ENCODE data around the gene ZFYVE27. TPM values are rescaled to one million over a fixed set of nuclear protein-coding genes. Genes with fewer than 3 reads are reported as not detected.

Gene ZFYVE27
- total and polyA plus RNA-seq, 10 of the 15 experiments (the other 5 are each of a cell fraction or from before 2014, with no cell fraction given) = 1.1 to 28.9 (median 21.4) TPM

DNA sequence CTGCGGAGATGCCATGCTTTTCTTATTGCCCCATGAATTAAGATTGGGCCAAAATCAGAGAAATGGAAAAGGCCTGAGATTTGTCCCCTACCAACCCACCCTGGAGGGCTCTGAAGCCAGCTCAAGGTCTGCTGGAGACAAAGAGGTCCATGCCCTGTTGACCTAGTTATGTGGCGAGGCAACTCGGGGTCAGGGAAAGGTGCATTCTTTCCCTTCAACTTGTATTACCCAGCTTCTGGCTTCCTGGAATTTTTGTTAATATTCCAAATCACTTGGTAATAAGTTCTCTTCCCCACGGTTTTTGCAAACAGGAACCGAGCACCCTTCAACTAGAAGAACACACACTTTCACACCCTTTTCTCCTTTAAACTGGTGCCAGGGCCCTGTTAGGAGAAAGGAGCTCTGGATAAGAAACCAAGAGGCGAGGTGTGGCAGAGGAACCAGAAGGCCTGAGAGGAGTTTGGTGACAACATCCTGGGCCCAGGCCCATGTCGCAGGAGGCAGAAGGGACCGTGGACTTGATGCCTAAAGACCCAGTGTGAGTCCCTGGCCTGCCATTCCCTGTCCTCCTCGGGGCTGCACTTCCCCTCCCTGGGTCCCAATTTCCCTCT is 47.4 kb downstream of the ZFYVE27 start (continued):
- TF ChIP-seq KLF5 (IDR thresholded peaks at IDR 0.05; ENCODE audit: partially characterized antibody) (no peak), STAT3 (IDR thresholded peaks at IDR 0.05; ENCODE audit: low read depth, low read length) (no peak)
- TF ChIP-seq, protein P1, sequence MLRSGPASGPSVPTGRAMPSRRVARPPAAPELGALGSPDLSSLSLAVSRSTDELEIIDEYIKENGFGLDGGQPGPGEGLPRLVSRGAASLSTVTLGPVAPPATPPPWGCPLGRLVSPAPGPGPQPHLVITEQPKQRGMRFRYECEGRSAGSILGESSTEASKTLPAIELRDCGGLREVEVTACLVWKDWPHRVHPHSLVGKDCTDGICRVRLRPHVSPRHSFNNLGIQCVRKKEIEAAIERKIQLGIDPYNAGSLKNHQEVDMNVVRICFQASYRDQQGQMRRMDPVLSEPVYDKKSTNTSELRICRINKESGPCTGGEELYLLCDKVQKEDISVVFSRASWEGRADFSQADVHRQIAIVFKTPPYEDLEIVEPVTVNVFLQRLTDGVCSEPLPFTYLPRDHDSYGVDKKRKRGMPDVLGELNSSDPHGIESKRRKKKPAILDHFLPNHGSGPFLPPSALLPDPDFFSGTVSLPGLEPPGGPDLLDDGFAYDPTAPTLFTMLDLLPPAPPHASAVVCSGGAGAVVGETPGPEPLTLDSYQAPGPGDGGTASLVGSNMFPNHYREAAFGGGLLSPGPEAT (IDR thresholded peaks at IDR 0.05; ENCODE audit: low read depth) = no peak

DNA sequence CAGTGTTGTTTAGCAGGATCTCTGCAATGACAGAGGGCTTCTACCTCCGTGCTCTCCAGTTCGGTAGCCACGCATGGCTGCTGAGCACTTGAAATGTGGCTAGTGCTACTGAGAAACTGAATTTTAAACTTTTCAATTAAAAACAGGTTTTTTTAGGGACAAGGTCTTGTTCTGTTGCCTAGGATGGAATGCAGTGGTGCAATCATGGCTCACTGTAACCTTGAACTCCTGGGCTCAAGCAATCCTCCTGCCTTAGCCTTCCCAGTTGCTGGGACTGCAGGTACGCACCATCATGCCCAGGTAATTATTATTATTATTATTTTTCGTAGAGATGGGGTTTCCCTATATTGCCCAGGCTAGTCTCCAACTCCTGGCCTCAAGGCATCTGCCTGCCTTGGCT is 48.3 kb downstream of the ZFYVE27 start:
- H3K27ac ChIP-seq (ENCODE audit: control insufficient read depth, insufficient read depth) = no peak overlapping the region
- in situ Hi-C loops (cut with MboI) (no loop called here), intact Hi-C loops (cut with micrococcal nuclease; ENCODE audit: unreplicated experiment) (no loop called here)
- peaks cover 0 to 3% of the 10 kb centered on the region in 2 experiments; a peak in 1 of 4 replicates for H3K27me3 ChIP-seq (replicated peaks in 1 of 2; ENCODE audit: control insufficient read depth in 2 of 2, insufficient read depth in 2 of 2, low read length in 1 of 2)
- ChIA-PET SMC1A (ENCODE audit: uncharacterized antibody, unreplicated experiment) (no interaction called here), POLR2A (no interaction called here), RAD21 (ENCODE audit: unreplicated experiment) (no interaction called here), CTCF (interaction anchor here (0.9 kb wide), 1 partner anchor 256 kb away, joined by 3 read pairs; no protein-coding TSS in a partner anchor)
- DNase-seq (ENCODE audit: low read depth, low spot score) (no peak), FAIRE-seq (no peak), ATAC-seq (no peak)
- H3K4me2 ChIP-seq (ENCODE audit: control insufficient read depth, insufficient read depth) = no peak overlapping the region
- no peaks in the 10 kb centered on the region for H3K4me1 ChIP-seq (ENCODE audit: control insufficient read depth, insufficient read depth, low read length)
- no peak overlapping the region for H3K9ac ChIP-seq (ENCODE audit: control insufficient read depth, insufficient read depth, low read length)
- no peaks in the 10 kb centered on the region for H4K20me1 ChIP-seq (ENCODE audit: control insufficient read depth, insufficient read depth)
- H2AFZ ChIP-seq (ENCODE audit: control insufficient read depth, low read depth, low read length) = no peak overlapping the region
- H3K36me3 ChIP-seq (ENCODE audit: control insufficient read depth in 2 of 2, insufficient read depth in 2 of 2, low read length in 1 of 2) = no peaks in the 10 kb centered on the region
- no peak overlapping the region for H3K4me3 ChIP-seq
- H3K79me2 ChIP-seq (ENCODE audit: control insufficient read depth, insufficient read depth, low read length) = no peaks in the 10 kb centered on the region
- H3K9me3 ChIP-seq (replicated peaks; ENCODE audit: control insufficient read depth, insufficient read depth, low read length) = no peaks in the 10 kb centered on the region
- 59% methylated on average over 5 of the region's 5 CpGs for WGBS (ENCODE audit: insufficient coverage, insufficient replicate concordance, low lambda C conversion rate, missing lambda C conversion rate)
- BruUV-seq (replicated peaks) = no TSS peak
- TF ChIP-seq PAX5 (IDR thresholded peaks at IDR 0.05; ENCODE audit: borderline replicate concordance, low read depth, low read length) = no peak
- TF ChIP-seq ETV6 (conservative IDR thresholded peaks at IDR 0.05 in 1 of 2, IDR thresholded peaks at IDR 0.05 in 1 of 2; ENCODE audit: borderline replicate concordance in 1 of 2, low read depth in 1 of 2) = no peak
- TF ChIP-seq ZBED1 (IDR thresholded peaks at IDR 0.05; ENCODE audit: borderline replicate concordance) = no peak
- TF ChIP-seq, protein P2, sequence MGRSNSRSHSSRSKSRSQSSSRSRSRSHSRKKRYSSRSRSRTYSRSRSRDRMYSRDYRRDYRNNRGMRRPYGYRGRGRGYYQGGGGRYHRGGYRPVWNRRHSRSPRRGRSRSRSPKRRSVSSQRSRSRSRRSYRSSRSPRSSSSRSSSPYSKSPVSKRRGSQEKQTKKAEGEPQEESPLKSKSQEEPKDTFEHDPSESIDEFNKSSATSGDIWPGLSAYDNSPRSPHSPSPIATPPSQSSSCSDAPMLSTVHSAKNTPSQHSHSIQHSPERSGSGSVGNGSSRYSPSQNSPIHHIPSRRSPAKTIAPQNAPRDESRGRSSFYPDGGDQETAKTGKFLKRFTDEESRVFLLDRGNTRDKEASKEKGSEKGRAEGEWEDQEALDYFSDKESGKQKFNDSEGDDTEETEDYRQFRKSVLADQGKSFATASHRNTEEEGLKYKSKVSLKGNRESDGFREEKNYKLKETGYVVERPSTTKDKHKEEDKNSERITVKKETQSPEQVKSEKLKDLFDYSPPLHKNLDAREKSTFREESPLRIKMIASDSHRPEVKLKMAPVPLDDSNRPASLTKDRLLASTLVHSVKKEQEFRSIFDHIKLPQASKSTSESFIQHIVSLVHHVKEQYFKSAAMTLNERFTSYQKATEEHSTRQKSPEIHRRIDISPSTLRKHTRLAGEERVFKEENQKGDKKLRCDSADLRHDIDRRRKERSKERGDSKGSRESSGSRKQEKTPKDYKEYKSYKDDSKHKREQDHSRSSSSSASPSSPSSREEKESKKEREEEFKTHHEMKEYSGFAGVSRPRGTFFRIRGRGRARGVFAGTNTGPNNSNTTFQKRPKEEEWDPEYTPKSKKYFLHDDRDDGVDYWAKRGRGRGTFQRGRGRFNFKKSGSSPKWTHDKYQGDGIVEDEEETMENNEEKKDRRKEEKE (IDR thresholded peaks at IDR 0.05) = no peak
- TF ChIP-seq HDAC6 (IDR thresholded peaks at IDR 0.05; ENCODE audit: unreplicated experiment) = no peak
- TF ChIP-seq IKZF2 (IDR thresholded peaks at IDR 0.05) = no peak
- no peak for TF ChIP-seq FOXK2 (IDR thresholded peaks at IDR 0.05)
- no peak for TF ChIP-seq CHD4 (IDR thresholded peaks at IDR 0.05)
- TF ChIP-seq NFIC (IDR thresholded peaks at IDR 0.05; ENCODE audit: low read depth, low read length) = no peak
- no peak for TF ChIP-seq TCF12 (IDR thresholded peaks at IDR 0.05; ENCODE audit: low read depth, low read length)
- TF ChIP-seq RCOR1 (conservative IDR thresholded peaks at IDR 0.05; ENCODE audit: low read depth, low read length) = no peak
- no peak for TF ChIP-seq WRNIP1 (IDR thresholded peaks at IDR 0.05; ENCODE audit: borderline replicate concordance, low read depth, low read length)
